ENCODE measurements around the gene TM2D1.
"Not testable (repeated sequence)": the region's sequence is repeated elsewhere in the genome, so short reads cannot be mapped to it uniquely, and the experiment has no call there.

TM2D1 gene

DNA sequence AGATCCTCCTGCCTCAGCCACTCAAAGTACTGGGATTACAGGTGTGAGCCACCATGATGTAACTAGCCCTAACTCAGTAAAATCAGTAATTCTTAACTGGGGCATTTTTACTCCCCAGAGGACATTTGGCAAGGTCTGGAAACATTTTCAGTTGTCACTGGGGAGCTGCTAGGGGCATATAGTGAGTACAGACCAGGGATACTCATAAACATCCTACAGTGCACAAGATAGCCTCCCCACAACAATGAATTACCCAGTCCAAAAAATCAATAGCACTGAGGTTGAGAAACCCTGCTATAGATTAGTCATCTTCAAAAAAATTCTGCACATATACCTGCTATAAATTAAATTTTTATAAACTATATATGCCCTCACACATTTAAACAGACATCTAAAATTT lies 13.0 kb downstream of the TM2D1 start:
- TF ChIP-seq, protein P1, sequence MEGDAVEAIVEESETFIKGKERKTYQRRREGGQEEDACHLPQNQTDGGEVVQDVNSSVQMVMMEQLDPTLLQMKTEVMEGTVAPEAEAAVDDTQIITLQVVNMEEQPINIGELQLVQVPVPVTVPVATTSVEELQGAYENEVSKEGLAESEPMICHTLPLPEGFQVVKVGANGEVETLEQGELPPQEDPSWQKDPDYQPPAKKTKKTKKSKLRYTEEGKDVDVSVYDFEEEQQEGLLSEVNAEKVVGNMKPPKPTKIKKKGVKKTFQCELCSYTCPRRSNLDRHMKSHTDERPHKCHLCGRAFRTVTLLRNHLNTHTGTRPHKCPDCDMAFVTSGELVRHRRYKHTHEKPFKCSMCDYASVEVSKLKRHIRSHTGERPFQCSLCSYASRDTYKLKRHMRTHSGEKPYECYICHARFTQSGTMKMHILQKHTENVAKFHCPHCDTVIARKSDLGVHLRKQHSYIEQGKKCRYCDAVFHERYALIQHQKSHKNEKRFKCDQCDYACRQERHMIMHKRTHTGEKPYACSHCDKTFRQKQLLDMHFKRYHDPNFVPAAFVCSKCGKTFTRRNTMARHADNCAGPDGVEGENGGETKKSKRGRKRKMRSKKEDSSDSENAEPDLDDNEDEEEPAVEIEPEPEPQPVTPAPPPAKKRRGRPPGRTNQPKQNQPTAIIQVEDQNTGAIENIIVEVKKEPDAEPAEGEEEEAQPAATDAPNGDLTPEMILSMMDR (IDR thresholded peaks at IDR 0.05; ENCODE audit: insufficient read depth, missing control alignments), result no peak
- FAIRE-seq, result no peak

DNA sequence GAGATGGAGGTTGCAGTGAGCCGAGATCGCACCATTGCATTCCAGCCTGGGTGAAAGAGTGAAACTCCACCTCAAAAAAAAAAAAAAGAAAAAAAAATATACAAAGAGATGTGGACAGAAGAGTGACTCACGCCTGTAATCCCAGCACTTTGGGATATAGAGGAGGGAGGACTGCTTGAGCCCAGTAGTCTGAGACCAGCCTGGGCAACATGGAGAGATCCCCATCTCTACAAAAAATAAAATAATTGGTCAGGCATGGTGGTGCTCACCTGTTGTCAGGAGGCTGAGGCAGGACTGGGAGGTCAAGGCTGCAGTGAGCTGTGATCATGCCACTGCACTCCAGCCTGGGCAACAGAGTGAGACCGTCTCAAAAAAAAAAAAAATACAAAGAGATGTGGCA lies 13.7 kb downstream of the TM2D1 start:
- not testable (repeated sequence) for DNase-seq (ENCODE audit: insufficient read length, low spot score); FAIRE-seq

More for the DNA sequence above, 13.0 kb downstream of the TM2D1 start:
- no peak for DNase-seq (ENCODE audit: insufficient read length, low spot score)

DNA sequence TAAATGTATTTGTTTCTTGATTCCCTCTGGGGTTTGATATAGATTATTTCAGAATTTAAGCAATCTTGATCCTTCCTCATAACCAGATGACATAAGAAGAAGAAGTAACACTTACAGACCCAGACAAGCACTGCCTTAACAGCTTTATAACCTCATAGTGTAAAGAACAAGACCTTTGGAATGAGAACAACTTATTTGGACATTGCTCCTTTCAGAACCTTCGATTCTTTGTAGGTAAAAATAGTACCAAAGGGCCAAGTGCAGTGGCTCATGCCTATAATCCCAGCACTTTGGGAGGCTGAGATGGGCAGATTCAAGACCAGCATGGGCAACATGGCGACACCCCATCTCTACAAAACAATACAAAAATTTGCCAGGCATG lies 15.0 kb downstream of the TM2D1 start:
- TF ChIP-seq, protein P1 (IDR thresholded peaks at IDR 0.05; ENCODE audit: insufficient read depth, missing control alignments), result no peak
- no peak for FAIRE-seq

DNA sequence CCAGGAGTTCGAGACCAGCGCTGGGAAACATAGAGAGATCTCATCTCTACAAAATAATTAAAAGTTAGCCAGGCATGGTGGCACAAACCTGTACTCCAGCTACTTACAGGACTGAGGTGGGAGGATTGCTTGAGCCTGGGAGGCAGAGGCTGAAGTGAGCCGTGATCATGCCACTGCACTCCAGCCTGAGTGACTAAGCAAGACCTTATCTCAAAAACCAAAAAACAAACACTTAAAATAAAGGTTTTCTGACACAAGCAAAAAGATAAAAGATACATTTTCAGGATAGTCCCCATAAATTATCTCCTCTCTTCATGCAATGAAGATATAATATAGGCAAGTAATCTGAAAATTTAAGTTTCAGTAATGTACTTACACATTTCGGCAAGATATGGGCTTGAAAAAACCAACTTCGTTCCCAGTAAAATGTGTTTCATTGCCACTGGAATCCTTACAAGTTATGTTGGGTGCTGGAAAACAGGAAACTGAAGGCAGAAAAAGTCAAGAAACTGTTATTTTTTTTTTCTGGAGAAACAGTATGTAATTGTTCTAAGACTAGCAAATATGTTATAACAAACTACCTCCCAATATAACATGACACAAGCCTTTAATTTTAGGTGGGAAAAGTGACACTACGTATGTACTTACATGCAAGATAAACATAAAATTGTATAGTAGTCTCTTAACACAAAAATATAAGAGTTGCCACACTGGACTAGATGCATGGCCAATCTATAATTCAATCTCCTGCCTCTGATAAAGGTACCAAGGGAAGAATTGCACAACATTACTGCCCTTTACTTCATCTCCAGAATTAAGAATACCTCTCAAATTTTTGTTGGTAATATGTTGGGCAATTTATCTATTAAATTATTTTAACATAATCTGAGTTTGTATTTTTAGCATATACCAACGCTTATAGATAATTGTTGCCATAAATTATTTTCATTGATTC lies 15.7 kb downstream of the TM2D1 start:
- DNase-seq (ENCODE audit: insufficient read length, low spot score), result no peak
- TF ChIP-seq, protein P1 (IDR thresholded peaks at IDR 0.05; ENCODE audit: insufficient read depth, missing control alignments), result no peak
- no peak for FAIRE-seq

More for the DNA sequence above, 15.0 kb downstream of the TM2D1 start:
- no peak for DNase-seq (ENCODE audit: insufficient read length, low spot score)

DNA sequence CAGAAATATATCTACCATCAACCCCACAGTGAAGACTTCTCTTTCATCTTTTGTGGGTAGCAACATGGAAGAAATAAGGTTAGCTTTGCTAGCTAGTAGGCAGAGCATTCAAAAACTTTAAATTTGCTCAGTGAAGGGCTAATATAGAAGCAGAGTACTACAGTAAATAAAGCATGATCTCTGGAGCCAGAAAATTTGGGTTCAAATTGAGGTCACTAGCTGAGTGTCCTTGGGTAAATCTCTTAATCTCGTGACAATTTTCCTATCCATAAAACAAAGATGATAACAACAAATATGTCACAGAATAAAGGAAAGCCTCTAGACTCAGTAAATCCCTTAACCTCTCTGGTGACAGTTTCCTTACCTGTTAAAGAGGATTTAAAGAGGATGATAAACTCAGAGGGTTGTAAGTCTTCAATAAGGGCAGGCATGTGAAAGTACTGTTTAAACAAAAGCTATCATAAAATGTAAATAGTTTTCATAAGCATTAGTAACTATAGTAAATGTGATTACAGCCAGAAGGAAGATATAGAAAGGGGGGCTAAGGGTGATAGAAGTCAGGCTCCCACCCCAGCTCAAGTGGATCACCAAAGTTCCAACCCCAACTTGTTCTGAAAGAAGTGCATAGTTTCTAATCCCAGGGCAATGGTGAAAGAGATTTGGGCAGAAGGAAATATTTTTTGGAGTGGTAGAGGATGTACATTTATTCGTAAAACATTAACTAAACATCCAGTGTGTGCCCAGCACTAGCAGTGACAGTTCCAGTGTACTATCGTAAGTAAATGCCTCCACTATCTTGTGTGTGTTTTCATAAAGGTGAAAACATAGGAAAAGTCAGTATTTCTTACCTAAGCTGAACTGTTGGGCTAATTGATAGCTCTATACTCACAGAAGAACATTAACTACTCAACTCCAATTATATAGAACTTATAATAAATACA lies 24.8 kb downstream of the TM2D1 start:
- TF ChIP-seq, protein P1 (IDR thresholded peaks at IDR 0.05; ENCODE audit: insufficient read depth, missing control alignments), result no peak
- DNase-seq (ENCODE audit: insufficient read length, low spot score) (no peak), FAIRE-seq (peak; percentile 38)

DNA sequence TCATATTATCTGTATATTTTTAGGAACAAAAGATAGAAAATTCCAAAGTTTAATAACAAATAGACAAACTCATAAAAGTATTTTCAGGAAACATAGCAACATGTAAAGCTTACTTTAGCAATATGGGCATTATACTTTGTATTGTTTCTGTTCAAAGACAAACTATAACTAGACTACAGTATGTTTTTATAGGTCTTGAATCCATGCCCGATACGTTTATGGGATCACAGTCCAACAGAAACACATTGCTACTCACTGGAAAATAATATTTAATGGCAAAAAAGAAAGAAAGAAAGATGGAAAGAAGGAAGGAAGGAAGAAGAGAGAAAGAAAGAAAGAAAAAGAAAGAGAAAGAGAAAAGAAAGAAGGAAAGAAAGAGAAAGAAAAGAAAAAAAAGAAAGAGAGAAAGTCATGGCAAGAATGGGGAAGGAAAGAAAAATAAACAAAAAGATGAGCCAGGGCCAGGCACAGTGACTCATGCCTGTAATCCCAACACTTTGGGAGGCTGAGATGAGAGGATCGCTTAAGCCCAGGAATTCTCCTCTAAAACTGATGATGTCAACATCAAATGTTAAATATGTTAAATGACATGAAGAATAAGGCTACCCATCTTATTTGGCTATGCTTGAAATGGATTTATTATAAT lies 32.7 kb downstream of the TM2D1 start:
- DNase-seq (ENCODE audit: insufficient read length, low spot score) (no peak), FAIRE-seq (no peak)
- TF ChIP-seq, protein P1 (IDR thresholded peaks at IDR 0.05; ENCODE audit: insufficient read depth, missing control alignments), result no peak

DNA sequence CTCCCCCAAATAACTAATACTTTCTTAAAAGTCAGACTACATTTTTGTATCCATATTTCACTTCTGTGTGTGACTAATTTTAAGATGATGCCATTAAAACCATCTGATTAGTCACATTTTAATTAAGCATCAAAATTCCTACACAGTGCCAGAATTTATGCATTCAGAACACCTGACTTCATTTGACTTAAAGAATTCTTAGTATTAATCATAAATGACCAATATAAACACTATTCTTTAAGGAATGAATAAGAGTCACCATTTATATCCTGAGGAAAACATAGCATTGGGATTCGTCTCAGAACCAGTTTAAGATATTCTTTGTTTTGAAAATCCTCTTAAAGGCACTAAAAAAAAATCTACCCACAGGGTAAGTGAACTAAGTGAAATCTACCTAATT lies 37.0 kb downstream of the TM2D1 start:
- DNase-seq (ENCODE audit: insufficient read length, low spot score) (no peak), FAIRE-seq (no peak)
- TF ChIP-seq, protein P1 (IDR thresholded peaks at IDR 0.05; ENCODE audit: insufficient read depth, missing control alignments), result no peak

All from D721Med (cell line).